RWPE2 (cell line): ENCODE measurements around the gene LY6G6F.

ENCODE experiments used
- ATAC-seq: fragments of 200-7000 bp; cut with Tn5 transposase; 3 replicates; pipeline ENCODE4 v1.9.1; 2021; ENCODE audit warnings: low read depth
- DNase-seq: peaks from one replicate; pipeline ENCODE4 v3.0.0-alpha.2; 2020; ENCODE audit warnings: low spot score
- H3K27ac ChIP-seq: fragments of 450-650 bp; 2 replicates; pipeline ENCODE4 v1.5.1; 2017; ENCODE audit warnings: mild to moderate bottlenecking; ENCODE audit not compliant: poor library complexity, severe bottlenecking
- H3K27me3 ChIP-seq: fragments of 250-450 bp; sonication (Bioruptor Pico); 2 replicates; pipeline ENCODE4 v1.5.1; 2021; ENCODE audit warnings: mild to moderate bottlenecking, moderate library complexity; ENCODE audit not compliant: insufficient read depth, poor library complexity, severe bottlenecking
- H3K36me3 ChIP-seq: fragments of 250-450 bp; sonication (Bioruptor Pico); 2 replicates; pipeline ENCODE4 v1.5.1; 2020; ENCODE audit warnings: low read depth, mild to moderate bottlenecking, moderate library complexity
- H3K4me1 ChIP-seq: fragments of 250-450 bp; sonication (Bioruptor Pico); 2 replicates; pipeline ENCODE4 v1.5.1; 2021; ENCODE audit warnings: mild to moderate bottlenecking, moderate library complexity; ENCODE audit not compliant: insufficient read depth, poor library complexity, severe bottlenecking
- H3K4me3 ChIP-seq: fragments of 250-450 bp; sonication (Bioruptor Pico); 2 replicates; pipeline ENCODE4 v1.5.1; 2021; ENCODE audit warnings: mild to moderate bottlenecking, moderate library complexity; ENCODE audit not compliant: severe bottlenecking
- H3K9me3 ChIP-seq: fragments of 250-450 bp; sonication (Bioruptor Pico); 2 replicates; pipeline ENCODE4 v1.5.1; 2021; ENCODE audit warnings: mild to moderate bottlenecking, moderate library complexity; ENCODE audit not compliant: severe bottlenecking
- TF ChIP-seq, protein P1 (sequence below): fragments of 450-650 bp; IDR thresholded peaks from one replicate; pipeline ENCODE4 v1.5.1; 2017; ENCODE audit warnings: mild to moderate bottlenecking, moderate library complexity; ENCODE audit not compliant: poor library complexity, severe bottlenecking

Gene LY6G6F

DNA sequence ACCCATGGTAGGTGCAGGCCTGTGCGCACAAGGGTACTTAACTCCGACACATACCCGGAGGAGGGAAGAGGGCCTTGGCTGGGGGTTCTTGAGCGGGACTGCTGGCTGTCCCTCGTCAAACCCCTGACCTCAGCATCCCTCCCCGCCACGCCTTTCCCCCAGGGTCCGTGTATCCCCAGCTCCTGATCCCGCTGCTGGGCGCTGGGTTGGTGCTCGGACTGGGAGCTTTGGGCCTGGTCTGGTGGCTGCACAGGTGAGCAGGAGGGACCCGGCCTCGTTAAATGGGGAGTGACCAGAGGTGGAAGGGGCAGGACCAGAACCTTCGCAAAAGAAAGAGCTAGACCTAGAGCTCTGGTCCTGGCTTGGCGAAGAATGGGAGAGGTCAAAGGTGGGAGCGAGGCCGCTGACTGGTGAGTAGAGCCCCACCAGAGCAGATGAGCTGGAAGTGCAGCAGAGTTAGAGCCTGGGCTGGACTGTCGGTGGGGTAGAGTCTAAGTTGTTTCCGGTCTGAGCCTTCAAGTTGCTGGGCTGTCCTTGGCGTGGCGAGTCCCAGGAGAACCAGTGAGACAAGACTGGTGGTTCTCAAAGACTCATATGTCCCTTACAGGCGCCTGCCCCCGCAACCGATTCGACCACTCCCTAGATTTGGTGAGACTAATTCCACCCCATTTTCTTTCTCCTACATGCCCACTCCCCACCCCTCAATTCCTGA, 17.5 kb downstream of the LY6G6F start:
- ATAC-seq = no peak
- Histone ChIP-seq H3K4me3 (no peak overlapping the region), H3K9me3 (no peaks in the 10 kb centered on the region), H3K27me3 (no peaks in the 10 kb centered on the region), H3K27ac (no peak overlapping the region), H3K36me3 (no peaks in the 10 kb centered on the region), H3K4me1 (no peaks in the 10 kb centered on the region)
- TF ChIP-seq, protein P1, sequence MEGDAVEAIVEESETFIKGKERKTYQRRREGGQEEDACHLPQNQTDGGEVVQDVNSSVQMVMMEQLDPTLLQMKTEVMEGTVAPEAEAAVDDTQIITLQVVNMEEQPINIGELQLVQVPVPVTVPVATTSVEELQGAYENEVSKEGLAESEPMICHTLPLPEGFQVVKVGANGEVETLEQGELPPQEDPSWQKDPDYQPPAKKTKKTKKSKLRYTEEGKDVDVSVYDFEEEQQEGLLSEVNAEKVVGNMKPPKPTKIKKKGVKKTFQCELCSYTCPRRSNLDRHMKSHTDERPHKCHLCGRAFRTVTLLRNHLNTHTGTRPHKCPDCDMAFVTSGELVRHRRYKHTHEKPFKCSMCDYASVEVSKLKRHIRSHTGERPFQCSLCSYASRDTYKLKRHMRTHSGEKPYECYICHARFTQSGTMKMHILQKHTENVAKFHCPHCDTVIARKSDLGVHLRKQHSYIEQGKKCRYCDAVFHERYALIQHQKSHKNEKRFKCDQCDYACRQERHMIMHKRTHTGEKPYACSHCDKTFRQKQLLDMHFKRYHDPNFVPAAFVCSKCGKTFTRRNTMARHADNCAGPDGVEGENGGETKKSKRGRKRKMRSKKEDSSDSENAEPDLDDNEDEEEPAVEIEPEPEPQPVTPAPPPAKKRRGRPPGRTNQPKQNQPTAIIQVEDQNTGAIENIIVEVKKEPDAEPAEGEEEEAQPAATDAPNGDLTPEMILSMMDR = no peak
- no peak for DNase-seq

DNA sequence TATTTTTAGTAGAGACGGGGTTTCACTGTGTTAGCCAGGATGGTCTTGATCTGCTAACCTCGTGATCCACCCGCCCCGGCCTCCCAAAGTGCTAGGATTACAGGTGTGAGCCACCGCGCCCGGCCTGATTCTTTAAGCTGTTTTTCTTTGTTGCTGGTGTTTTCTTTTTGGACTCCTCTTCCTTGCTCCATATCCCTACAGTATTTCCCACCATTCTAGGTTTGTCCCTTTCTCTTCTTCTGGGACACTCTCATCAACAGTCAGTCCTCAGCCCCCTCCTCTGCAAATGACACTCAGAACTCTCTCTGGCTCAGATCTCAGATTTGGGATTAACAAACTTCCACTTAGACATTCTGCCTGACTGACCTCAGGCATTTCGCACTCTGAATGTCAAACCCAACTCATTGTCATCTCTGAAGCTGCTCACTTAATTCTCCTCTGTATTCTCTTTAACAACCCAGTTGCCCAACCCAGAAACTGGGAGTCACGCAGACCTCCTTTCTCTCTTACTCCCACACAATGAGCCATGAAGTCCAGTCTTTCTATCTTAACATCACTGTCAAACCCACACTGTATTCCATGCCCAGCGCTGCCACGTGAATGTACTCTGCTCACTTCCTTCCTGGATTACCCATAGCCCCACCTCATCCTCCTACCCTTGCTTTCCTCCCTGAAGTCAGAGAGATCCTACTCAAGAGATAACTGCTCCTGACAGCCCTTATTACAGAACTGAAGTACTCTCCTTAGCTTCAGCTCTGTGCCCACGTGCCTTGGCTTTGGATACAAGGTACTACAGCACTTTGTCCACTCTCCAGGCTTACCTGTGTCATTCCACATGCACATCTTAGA, 19.1 kb downstream of the LY6G6F start:
- no peaks in the 10 kb centered on the region for H3K9me3 ChIP-seq
- TF ChIP-seq, protein P1 = no peak
- H3K36me3 ChIP-seq = peaks cover 6% of the 10 kb centered on the region
- H3K27ac ChIP-seq = no peak overlapping the region
- peaks cover 3% of the 10 kb centered on the region for H3K4me1 ChIP-seq
- no peak for ATAC-seq
- no peak for DNase-seq
- H3K27me3 ChIP-seq = no peaks in the 10 kb centered on the region
- H3K4me3 ChIP-seq = no peak overlapping the region

DNA sequence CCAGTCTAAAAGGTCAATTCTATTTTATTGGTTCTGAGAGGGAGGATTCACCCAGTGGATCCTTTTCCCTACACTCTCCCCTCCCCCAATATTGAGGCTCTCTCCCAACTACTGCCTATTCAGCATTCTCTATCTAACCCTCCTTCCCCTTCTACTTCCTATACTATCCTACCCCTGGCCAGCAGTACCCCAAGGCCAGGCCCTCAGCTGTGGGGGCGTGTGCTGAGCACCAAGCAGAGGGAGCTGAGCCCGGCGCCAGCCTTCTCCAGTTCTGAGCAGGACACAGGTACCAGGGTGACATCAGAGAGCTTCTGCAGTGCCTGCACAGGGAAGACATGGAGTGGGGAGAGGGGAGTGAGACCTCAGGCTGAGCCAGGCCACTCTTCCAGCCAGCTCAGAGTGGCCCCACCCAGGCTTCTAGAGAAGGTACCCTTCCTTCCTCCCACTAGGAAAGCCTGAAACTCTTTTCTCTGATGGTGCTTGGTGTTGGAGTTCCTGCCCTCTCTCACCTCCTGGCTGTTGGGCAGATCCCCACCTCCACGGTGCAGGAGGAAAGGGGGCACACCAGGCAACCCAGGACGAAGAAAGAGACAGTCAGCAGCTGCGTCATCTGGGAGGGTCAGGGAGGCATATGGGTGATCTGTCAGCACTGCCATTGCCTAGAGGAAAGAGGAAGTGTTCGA, 20.5 kb downstream of the LY6G6F start:
- DNase-seq (no peak), ATAC-seq (no peak)
- H3K27ac ChIP-seq = no peak overlapping the region
- H3K27me3 ChIP-seq = no peaks in the 10 kb centered on the region
- peaks cover 20% of the 10 kb centered on the region for H3K36me3 ChIP-seq
- TF ChIP-seq, protein P1 = no peak
- no peaks in the 10 kb centered on the region for H3K9me3 ChIP-seq
- peaks cover 3% of the 10 kb centered on the region for H3K4me1 ChIP-seq
- H3K4me3 ChIP-seq = no peak overlapping the region

DNA sequence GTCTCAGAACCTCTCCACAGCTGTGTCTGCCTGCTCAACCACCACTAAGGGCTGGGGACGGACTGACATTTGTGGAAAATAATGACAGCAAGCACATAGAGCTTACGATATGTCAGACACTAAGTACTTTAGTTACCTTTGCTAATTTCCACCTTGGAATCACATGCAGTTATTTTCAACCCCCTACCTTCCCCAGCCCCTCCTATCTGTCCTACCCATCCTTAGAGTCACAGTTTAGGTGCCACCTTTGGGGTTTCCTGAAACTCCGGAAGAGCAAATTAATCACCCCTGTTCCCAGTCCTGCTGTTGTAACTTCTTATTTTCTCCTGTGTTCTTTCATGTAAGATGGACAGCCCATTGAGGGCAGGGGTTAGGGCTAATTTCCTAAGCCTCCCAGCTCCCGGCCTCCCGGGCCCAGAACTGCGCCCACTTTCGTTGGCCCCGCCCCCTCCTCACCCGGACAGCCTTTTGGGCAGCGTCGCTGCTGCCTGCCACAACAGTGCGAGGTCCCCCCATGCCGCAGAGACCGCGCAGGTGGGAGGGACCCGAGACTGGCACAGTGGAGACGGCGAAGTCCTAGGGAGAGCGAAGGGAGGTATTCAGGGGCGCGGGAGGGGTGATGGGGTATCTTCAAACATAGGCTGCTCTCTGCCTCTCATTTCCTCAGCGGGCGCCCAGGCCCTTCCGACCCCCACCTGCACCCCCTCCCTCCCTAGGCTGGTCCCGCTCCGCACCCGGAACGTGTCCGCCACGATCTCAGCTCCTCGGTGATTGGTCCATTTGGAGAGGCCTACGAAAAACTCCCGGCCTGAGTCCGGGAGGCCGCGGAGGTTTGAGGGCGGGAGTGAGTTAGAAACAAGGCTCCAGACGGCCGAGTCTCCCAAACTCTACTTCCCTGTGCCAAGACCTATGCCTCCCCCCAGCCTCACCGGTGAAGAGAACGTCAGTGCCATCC, 21.3 kb downstream of the LY6G6F start:
- DNase-seq = no peak
- ATAC-seq = no peak
- no peak overlapping the region for H3K4me3 ChIP-seq
- TF ChIP-seq, protein P1 = no peak
- H3K27ac ChIP-seq = no peak overlapping the region
- peaks cover 28% of the 10 kb centered on the region for H3K36me3 ChIP-seq
- H3K9me3 ChIP-seq = no peaks in the 10 kb centered on the region
- H3K27me3 ChIP-seq = no peaks in the 10 kb centered on the region
- H3K4me1 ChIP-seq = peaks cover 3% of the 10 kb centered on the region
